Esophagus squamous epithelium (tissue), 4 donors: Measurements from ENCODE around the gene OR6T1.

ENCODE experiments used
- POLR2A ChIP-seq, 4 donors: fragments of 450-650 bp; IDR thresholded peaks; one replicate each; pipeline ENCODE4 v1.6.1; 2017; ENCODE audit warnings: antibody characterized with exemption in 4 of 4, mild to moderate bottlenecking in 4 of 4, moderate library complexity in 3 of 4
- TF ChIP-seq, protein P1 (sequence below), 6 experiments: fragments of 450-650 bp in 4 of 6; fragments of 200-600 bp in 2 of 6; sonication (generic) in 2 of 6; IDR thresholded peaks; one replicate each; pipeline ENCODE4 v1.5.1; 2016 to 2019; ENCODE audit warnings: antibody characterized with exemption in 6 of 6, mild to moderate bottlenecking in 4 of 6, moderate library complexity in 4 of 6

DNA sequence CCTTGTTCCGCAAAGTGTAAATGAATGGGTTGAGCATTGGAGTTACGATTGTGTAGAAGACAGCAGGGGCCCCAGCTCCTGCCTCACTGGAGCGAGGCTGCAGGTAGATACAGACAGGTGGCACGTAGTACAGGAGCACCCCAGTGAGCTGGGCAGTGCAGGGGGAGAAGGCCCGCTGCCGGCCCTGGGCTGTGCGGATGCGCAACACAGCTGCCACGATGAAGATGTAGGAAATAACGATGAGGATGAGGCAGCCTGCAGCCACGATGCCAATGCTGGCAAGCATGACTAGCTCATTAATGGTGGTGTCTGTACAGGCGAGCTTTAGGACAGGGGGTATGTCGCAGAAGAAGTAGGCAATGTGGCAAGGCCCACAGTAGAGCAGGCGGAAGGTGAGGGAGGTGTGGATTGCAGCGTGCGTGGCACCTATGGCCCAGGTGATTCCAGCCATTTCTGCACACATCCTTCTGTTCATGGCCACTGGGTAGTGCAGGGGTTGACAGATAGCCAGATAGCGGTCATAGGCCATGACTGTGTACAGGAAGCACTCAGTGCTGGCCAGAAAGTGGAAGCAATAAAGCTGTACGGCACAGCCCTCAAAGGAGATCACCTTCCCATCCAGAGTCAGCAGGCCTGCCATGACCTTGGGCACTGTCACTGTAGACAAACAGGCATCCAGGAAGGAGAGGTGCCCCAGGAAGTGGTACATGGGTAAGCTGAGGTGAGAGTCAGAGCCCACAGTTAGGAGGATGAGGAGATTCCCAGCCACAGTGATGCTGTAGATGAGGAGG lies 33.3 kb upstream of the OR6T1 start:
- TF ChIP-seq, protein P1, sequence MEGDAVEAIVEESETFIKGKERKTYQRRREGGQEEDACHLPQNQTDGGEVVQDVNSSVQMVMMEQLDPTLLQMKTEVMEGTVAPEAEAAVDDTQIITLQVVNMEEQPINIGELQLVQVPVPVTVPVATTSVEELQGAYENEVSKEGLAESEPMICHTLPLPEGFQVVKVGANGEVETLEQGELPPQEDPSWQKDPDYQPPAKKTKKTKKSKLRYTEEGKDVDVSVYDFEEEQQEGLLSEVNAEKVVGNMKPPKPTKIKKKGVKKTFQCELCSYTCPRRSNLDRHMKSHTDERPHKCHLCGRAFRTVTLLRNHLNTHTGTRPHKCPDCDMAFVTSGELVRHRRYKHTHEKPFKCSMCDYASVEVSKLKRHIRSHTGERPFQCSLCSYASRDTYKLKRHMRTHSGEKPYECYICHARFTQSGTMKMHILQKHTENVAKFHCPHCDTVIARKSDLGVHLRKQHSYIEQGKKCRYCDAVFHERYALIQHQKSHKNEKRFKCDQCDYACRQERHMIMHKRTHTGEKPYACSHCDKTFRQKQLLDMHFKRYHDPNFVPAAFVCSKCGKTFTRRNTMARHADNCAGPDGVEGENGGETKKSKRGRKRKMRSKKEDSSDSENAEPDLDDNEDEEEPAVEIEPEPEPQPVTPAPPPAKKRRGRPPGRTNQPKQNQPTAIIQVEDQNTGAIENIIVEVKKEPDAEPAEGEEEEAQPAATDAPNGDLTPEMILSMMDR (IDR thresholded peaks at IDR 0.05): no peak
- no peak for TF ChIP-seq POLR2A (IDR thresholded peaks at IDR 0.05)
